ENCODE results near the gene SLC25A21. TPM values are rescaled to one million over a fixed set of nuclear protein-coding genes. Genes with fewer than 3 reads are reported as not detected.

The SLC25A21 gene
- total RNA-seq, 2 donors from 2014 or later: 1.2 TPM; not detected in 1

DNA sequence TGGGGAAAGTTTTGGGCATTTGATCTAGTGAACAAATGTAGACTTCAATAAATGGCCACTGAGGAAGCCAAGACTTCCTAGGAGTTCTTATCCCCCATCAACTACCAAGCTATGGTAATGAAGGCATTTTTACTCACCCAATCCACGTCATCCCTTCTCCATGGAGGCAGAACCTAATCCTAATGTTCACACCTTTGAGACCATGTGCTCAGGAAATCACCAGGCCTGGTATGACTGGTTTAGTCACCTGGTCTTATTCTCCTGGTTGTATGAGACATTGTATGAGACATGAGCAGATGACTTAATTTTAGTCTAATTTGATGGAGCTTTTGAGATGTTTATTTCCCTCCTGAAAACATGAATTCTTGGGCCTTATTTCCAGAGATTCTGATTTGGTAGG, 422.2 kb downstream of the SLC25A21 start:
- H3K27me3 ChIP-seq (replicated peaks; ENCODE audit: insufficient read depth): no peaks in the 10 kb centered on the region
- H3K9me3 ChIP-seq: no peaks in the 10 kb centered on the region
- ATAC-seq (ENCODE audit: insufficient number of reproducible peaks, low FRiP score, low read depth): no peak
- TF ChIP-seq, protein P1, sequence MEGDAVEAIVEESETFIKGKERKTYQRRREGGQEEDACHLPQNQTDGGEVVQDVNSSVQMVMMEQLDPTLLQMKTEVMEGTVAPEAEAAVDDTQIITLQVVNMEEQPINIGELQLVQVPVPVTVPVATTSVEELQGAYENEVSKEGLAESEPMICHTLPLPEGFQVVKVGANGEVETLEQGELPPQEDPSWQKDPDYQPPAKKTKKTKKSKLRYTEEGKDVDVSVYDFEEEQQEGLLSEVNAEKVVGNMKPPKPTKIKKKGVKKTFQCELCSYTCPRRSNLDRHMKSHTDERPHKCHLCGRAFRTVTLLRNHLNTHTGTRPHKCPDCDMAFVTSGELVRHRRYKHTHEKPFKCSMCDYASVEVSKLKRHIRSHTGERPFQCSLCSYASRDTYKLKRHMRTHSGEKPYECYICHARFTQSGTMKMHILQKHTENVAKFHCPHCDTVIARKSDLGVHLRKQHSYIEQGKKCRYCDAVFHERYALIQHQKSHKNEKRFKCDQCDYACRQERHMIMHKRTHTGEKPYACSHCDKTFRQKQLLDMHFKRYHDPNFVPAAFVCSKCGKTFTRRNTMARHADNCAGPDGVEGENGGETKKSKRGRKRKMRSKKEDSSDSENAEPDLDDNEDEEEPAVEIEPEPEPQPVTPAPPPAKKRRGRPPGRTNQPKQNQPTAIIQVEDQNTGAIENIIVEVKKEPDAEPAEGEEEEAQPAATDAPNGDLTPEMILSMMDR (IDR thresholded peaks at IDR 0.05): no peak
- H3K27ac ChIP-seq: no peak overlapping the region
- H3K36me3 ChIP-seq: no peaks in the 10 kb centered on the region
- H3K4me3 ChIP-seq: no peak overlapping the region
- no peak for DNase-seq (ENCODE audit: low spot score)
- H3K4me1 ChIP-seq (ENCODE audit: control insufficient read depth in 1 of 2, low read depth in 2 of 2): no peaks in the 10 kb centered on the region

DNA sequence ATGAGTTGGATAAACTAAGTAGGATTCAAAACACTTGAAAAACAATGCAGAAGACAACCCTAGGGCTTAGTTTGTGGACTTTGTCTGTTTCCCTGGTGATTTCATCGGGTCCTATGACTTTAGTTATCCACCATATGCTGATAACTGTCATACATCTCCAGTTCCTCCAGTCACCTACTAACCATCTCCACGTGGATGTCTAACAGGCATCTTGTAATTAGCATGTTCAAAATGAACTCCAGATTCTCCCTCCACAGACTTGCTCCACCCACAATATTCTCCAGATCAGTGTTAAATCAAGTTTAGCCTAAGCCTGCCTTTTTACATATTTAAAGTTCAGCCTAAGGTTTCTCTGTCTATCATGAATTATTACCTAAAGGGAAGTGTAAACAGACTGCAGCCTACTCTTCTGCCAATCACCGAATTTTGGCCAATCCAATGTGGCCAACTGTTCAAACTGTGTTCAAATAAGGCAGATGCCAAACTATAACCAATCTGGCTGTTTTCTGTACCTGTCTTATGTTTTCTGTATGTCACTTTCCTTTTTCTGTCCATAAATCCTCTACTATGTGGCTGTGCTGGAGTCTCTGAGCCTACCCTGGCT, 423.7 kb downstream of the SLC25A21 start:
- TF ChIP-seq, protein P1 (IDR thresholded peaks at IDR 0.05): no peak

DNA sequence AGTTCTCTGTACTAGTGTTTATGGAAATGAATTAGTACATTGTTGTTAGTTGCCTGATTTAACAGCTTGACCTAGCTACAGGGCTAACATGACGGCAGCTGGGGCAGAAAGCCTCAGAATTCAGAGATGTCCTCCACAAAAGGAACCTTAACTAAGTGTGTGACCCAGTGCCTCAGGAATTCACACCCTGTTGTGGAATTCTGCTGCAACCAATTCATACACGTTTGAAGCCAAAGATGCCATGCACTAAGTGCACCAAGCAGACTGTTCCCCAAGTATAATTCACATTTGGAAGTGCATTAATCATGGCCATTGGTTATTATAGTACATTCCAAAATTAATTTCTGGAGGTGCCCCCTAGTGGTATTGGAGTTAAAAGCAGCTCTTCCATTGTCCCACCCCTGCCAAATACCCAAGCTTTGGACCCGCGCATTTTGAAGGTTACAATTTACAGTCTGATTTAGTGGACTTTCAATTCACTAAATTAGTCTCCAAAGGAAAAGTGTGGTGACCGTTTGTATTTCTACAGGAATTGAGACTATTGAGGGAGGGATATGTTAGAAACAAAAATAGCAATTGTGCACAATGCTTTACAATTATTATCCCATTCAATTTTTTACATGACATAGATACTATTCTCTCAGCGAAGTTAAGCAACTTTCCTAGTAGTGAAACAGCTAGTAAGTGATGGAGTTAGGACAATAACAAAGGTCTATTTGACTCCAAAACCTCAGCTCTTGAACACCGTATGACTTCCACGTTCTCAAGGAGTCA, 424.8 kb downstream of the SLC25A21 start:
- ATAC-seq (ENCODE audit: insufficient number of reproducible peaks, low FRiP score, low read depth): no peak
- no peak for DNase-seq (ENCODE audit: low spot score)
- Histone ChIP-seq H3K27me3 (replicated peaks; ENCODE audit: insufficient read depth) (no peaks in the 10 kb centered on the region), H3K4me1 (ENCODE audit: control insufficient read depth in 1 of 2, low read depth in 2 of 2) (no peaks in the 10 kb centered on the region), H3K36me3 (no peaks in the 10 kb centered on the region), H3K27ac (no peak overlapping the region), H3K9me3 (no peaks in the 10 kb centered on the region), H3K4me3 (no peak overlapping the region)
- TF ChIP-seq, protein P1 (IDR thresholded peaks at IDR 0.05): no peak

More for the DNA sequence above, 423.7 kb downstream of the SLC25A21 start:
- Histone ChIP-seq H3K27ac (no peak overlapping the region), H3K27me3 (replicated peaks; ENCODE audit: insufficient read depth) (no peaks in the 10 kb centered on the region), H3K36me3 (no peaks in the 10 kb centered on the region), H3K4me1 (ENCODE audit: control insufficient read depth in 1 of 2, low read depth in 2 of 2) (no peaks in the 10 kb centered on the region), H3K4me3 (no peak overlapping the region), H3K9me3 (no peaks in the 10 kb centered on the region)
- no peak for ATAC-seq (ENCODE audit: insufficient number of reproducible peaks, low FRiP score, low read depth)
- DNase-seq (ENCODE audit: low spot score): no peak

DNA sequence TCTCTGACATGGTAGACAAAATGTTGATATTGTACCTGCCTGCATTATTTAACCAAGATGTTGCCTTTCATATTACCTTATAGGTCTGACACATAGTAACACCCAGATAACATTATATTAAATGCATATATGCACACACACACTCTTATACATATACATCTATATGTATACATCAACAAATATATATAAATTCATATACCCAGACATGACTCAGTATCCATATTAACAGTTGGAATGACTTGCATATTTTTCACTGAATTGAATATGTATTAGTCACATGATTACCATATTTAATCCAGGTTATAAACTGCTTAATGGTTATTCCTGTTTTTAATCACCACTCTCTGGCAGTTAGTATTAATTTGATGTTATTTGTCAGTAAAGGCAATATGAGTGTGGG, 425.5 kb downstream of the SLC25A21 start:
- DNase-seq (ENCODE audit: low spot score) (no peak), ATAC-seq (ENCODE audit: insufficient number of reproducible peaks, low FRiP score, low read depth) (no peak)
- Histone ChIP-seq H3K36me3 (no peaks in the 10 kb centered on the region), H3K27me3 (replicated peaks; ENCODE audit: insufficient read depth) (no peaks in the 10 kb centered on the region), H3K4me1 (ENCODE audit: control insufficient read depth in 1 of 2, low read depth in 2 of 2) (no peaks in the 10 kb centered on the region), H3K27ac (no peak overlapping the region), H3K9me3 (no peaks in the 10 kb centered on the region), H3K4me3 (no peak overlapping the region)
- TF ChIP-seq, protein P1 (IDR thresholded peaks at IDR 0.05): no peak

DNA sequence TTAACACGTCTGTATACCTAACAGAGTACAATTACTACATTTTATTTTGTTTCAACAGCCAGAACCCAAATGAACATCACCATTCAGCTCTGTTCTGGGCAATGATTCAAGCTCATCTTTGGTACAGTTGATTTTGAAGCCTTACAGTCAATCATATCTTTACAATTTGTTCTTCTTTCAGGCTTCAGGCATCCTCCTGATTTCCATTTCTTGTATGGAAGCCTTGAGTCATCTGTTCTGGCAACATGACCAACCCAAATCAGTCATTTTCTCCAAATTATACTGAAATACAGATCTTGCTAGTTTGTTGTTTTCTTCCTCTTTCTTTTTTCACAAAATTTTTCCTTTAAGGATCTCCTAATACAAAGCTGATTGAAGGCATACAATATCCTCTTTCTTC, 430.5 kb downstream of the SLC25A21 start:
- Histone ChIP-seq H3K27me3 (replicated peaks; ENCODE audit: insufficient read depth) (no peaks in the 10 kb centered on the region), H3K9me3 (no peaks in the 10 kb centered on the region), H3K27ac (no peak overlapping the region), H3K4me3 (no peak overlapping the region), H3K36me3 (no peaks in the 10 kb centered on the region), H3K4me1 (ENCODE audit: control insufficient read depth in 1 of 2, low read depth in 2 of 2) (no peaks in the 10 kb centered on the region)
- TF ChIP-seq, protein P1 (IDR thresholded peaks at IDR 0.05): no peak
- DNase-seq (ENCODE audit: low spot score) (no peak), ATAC-seq (ENCODE audit: insufficient number of reproducible peaks, low FRiP score, low read depth) (no peak)

Data from thoracic aorta (tissue), 2 donors.